NCI-H187 treated with DMSO at 0.1 percent for 48 hours (cell line): ENCODE data around the gene BSN.

Experiments
- DNase-seq: peaks from one replicate; lab custom pipeline; 2025; lab: John Stamatoyannopoulos, UW

Gene BSN

GRCh38 chr3:49601358-49602048 lies 47.2 kb downstream of the BSN start:
- no peak for DNase-seq

- no peak for DNase-seq
These were observed 47.8 kb downstream of the BSN start for GRCh38 chr3:49602049-49602554.

- DNase-seq: no peak
These were observed 48.7 kb downstream of the BSN start for GRCh38 chr3:49602877-49603411.

- no peak for DNase-seq
These were observed 52.1 kb downstream of the BSN start for GRCh38 chr3:49606427-49606826.

GRCh38 chr3:49607105-49607591 lies 52.9 kb downstream of the BSN start:
- no peak for DNase-seq

- no peak for DNase-seq
These were observed 53.5 kb downstream of the BSN start for GRCh38 chr3:49607796-49608195.

- DNase-seq: no peak
These were observed 55.0 kb downstream of the BSN start for GRCh38 chr3:49609314-49609713.

GRCh38 chr3:49609815-49610214 lies 55.5 kb downstream of the BSN start:
- DNase-seq: no peak

GRCh38 chr3:49610666-49611280 lies 56.5 kb downstream of the BSN start:
- no peak for DNase-seq

GRCh38 chr3:49611291-49611690 lies 57.0 kb downstream of the BSN start:
- no peak for DNase-seq

- DNase-seq: no peak
These were observed 57.4 kb downstream of the BSN start for GRCh38 chr3:49611719-49612118.

- no peak for DNase-seq
These were observed 60.7 kb downstream of the BSN start for GRCh38 chr3:49614936-49615335.

- DNase-seq: no peak
These were observed 61.8 kb downstream of the BSN start for GRCh38 chr3:49616061-49616460.

GRCh38 chr3:49616491-49616941 lies 62.2 kb downstream of the BSN start:
- no peak for DNase-seq

- no peak for DNase-seq
These were observed 63.2 kb downstream of the BSN start for GRCh38 chr3:49617390-49618013.

- no peak for DNase-seq
These were observed 64.1 kb downstream of the BSN start for GRCh38 chr3:49618412-49618811.

GRCh38 chr3:49619649-49620048 lies 65.4 kb downstream of the BSN start:
- no peak for DNase-seq

GRCh38 chr3:49620728-49621127 lies 66.5 kb downstream of the BSN start:
- DNase-seq: no peak

GRCh38 chr3:49623071-49623470 lies 68.8 kb downstream of the BSN start:
- DNase-seq: no peak

- DNase-seq: no peak
These were observed 70.8 kb downstream of the BSN start for GRCh38 chr3:49625071-49625470.

GRCh38 chr3:49626101-49626581 lies 71.9 kb downstream of the BSN start:
- DNase-seq: no peak

- no peak for DNase-seq
These were observed 72.5 kb downstream of the BSN start for GRCh38 chr3:49626796-49627195.

GRCh38 chr3:49627634-49628033 lies 73.4 kb downstream of the BSN start:
- no peak for DNase-seq
